OCI-LY7 (cell line): ENCODE measurements around the gene ARFGAP1.

ENCODE experiments used
- EZH2phosphoT487 ChIP-seq: fragments of 200-600 bp; sonication (generic); IDR thresholded peaks from 2 replicates; pipeline ENCODE4 v1.6.1; 2018; ENCODE audit warnings: low read depth, borderline replicate concordance, mild to moderate bottlenecking, mixed run types, antibody characterized with exemption, low read length, moderate library complexity, mixed read lengths
- TF ChIP-seq, protein P1 (sequence below): fragments of 200-600 bp; sonication (generic); conservative IDR thresholded peaks from 2 replicates; pipeline ENCODE4 v1.5.1; 2014; ENCODE audit warnings: mild to moderate bottlenecking, antibody characterized with exemption, low read length, moderate library complexity, mixed read lengths

DNA sequence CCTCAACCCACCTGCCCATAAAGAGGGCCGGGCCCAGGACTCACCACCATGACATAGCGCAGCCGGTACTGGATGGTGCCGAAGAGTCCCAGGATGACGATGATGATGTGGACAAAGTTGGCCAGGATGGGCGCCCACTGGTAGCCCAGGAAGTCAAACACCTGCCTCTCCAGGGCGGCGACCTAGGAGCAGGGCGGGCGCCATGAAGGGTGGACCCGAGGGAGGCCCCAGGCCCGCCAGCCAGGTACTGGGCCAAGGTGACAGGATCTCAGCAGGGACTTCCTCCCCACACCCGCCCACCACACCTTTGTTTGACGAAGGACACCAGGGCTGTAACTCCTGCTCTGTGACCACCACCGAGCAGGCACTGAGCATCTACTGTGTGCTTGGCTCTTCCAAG, 22.7 kb upstream of the ARFGAP1 start:
- TF ChIP-seq, protein P1, sequence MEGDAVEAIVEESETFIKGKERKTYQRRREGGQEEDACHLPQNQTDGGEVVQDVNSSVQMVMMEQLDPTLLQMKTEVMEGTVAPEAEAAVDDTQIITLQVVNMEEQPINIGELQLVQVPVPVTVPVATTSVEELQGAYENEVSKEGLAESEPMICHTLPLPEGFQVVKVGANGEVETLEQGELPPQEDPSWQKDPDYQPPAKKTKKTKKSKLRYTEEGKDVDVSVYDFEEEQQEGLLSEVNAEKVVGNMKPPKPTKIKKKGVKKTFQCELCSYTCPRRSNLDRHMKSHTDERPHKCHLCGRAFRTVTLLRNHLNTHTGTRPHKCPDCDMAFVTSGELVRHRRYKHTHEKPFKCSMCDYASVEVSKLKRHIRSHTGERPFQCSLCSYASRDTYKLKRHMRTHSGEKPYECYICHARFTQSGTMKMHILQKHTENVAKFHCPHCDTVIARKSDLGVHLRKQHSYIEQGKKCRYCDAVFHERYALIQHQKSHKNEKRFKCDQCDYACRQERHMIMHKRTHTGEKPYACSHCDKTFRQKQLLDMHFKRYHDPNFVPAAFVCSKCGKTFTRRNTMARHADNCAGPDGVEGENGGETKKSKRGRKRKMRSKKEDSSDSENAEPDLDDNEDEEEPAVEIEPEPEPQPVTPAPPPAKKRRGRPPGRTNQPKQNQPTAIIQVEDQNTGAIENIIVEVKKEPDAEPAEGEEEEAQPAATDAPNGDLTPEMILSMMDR = no peak
- TF ChIP-seq EZH2phosphoT487 = no peak
